Hepatocyte (in vitro differentiated cells): ENCODE measurements around the gene PEAR1. TPM values are rescaled to one million over a fixed set of nuclear protein-coding genes. Genes with fewer than 3 reads are reported as not detected.

Experiments
- DNase-seq: peaks from one replicate; pipeline ENCODE4 v3.0.0-alpha.2; 2016; ENCODE audit warnings: low spot score
- H2AFZ ChIP-seq: fragments of 200-600 bp; sonication (generic); 2 replicates; pipeline ENCODE4 v1.6.0; 2016; ENCODE audit warnings: antibody characterized with exemption, mild to moderate bottlenecking
- H3K27ac ChIP-seq: fragments of 200-600 bp; sonication (generic); 2 replicates; pipeline ENCODE4 v1.5.1; 2016; ENCODE audit warnings: mild to moderate bottlenecking
- H3K27me3 ChIP-seq: fragments of 200-600 bp; sonication (generic); 2 replicates; pipeline ENCODE4 v1.6.1; 2016
- H3K36me3 ChIP-seq: fragments of 200-600 bp; sonication (generic); replicated peaks from 2 replicates; pipeline ENCODE4 v1.5.1; 2016; ENCODE audit warnings: low read depth; ENCODE audit not compliant: insufficient read depth
- H3K4me1 ChIP-seq: fragments of 200-600 bp; sonication (generic); 2 replicates; pipeline ENCODE4 v1.5.1; 2016; ENCODE audit warnings: mild to moderate bottlenecking, moderate library complexity; ENCODE audit not compliant: insufficient read depth
- H3K4me2 ChIP-seq: fragments of 200-600 bp; sonication (generic); 2 replicates; pipeline ENCODE4 v1.6.0; 2016
- H3K4me3 ChIP-seq: fragments of 200-600 bp; sonication (generic); 2 replicates; pipeline ENCODE4 v1.5.1; 2016; ENCODE audit warnings: mild to moderate bottlenecking
- H3K79me2 ChIP-seq: fragments of 200-600 bp; sonication (generic); 2 replicates; pipeline ENCODE4 v1.6.0; 2017; ENCODE audit warnings: mild to moderate bottlenecking
- H3K9me2 ChIP-seq: fragments of 200-600 bp; sonication (generic); replicated peaks from 2 replicates; pipeline ENCODE4 v1.6.0; 2017; ENCODE audit warnings: mild to moderate bottlenecking; ENCODE audit not compliant: insufficient read depth
- H3K9me3 ChIP-seq: fragments of 200-600 bp; sonication (generic); 2 replicates; pipeline ENCODE4 v1.5.1; 2016; ENCODE audit warnings: low read depth, mild to moderate bottlenecking
- H4K20me1 ChIP-seq: fragments of 200-600 bp; sonication (generic); 2 replicates; pipeline ENCODE4 v1.6.0; 2016; ENCODE audit warnings: mild to moderate bottlenecking; ENCODE audit not compliant: insufficient read depth, poor library complexity, severe bottlenecking
- EZH2 ChIP-seq: fragments of 200-600 bp; sonication (generic); IDR thresholded peaks from 2 replicates; pipeline ENCODE4 v1.6.1; 2016; ENCODE audit warnings: antibody characterized with exemption, mild to moderate bottlenecking, borderline replicate concordance
- EZH2phosphoT487 ChIP-seq: fragments of 200-600 bp; sonication (generic); IDR thresholded peaks from one replicate; pipeline ENCODE4 v1.6.1; 2018; ENCODE audit warnings: antibody characterized with exemption, mild to moderate bottlenecking, low read depth, moderate library complexity; ENCODE audit not compliant: unreplicated experiment, severe bottlenecking
- WGBS: methylation state at CpG from one replicate; pipeline ENCODE4 v1.1.6; 2016; ENCODE audit warnings: low lambda C conversion rate; ENCODE audit errors: missing lambda C conversion rate; 5-methylcytosine and 5-hydroxymethylcytosine counted together
- polyA plus RNA-seq: library from polyadenylated mRNA; unstranded; fragments of >200 nt; fragmentation: Nextera tagmentation; extraction: Ambion mirVana; gene quantifications from 2 replicates; pipeline ENCODE4 v1.2.1, GENCODE V29; 2016
- total RNA-seq: library from RNA; depleted of rRNA; stranded (reverse); fragments of >200 nt; gene quantifications from 2 replicates; pipeline ENCODE4 v1.2.3, GENCODE V29; 2014
- TF ChIP-seq, protein P1 (sequence below): fragments of 200-600 bp; sonication (generic); IDR thresholded peaks from 2 replicates; pipeline ENCODE4 v1.5.1; 2016; ENCODE audit warnings: antibody characterized with exemption, mild to moderate bottlenecking; ENCODE audit not compliant: poor library complexity

Gene PEAR1
- total and polyA plus RNA-seq, 2 experiments from 2014 or later, result 5.3 to 6.3 TPM

DNA sequence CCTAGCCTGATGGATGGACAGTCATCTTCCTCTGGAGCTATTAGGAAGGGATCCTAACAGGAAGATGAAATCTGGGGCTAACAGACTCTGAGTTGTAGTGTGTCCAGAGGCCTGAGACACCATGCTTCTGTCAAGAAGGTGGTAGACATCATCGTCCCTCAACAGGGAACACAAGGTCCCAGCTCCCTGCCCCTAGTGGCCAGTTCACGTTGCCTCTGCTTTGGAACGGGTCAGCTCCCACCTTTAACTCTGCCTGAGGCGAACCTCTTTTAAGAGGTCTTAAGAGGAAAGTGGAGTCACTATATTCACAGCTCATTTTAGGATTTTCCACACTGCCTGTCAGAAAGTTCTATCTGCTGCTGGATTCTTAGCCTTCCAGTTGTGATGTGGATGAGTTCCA, 55.2 kb downstream of the PEAR1 start:
- WGBS, result 68% methylated on average over 4 of the region's 4 CpGs
- H3K36me3 ChIP-seq, result no peaks in the 10 kb centered on the region
- no peak for TF ChIP-seq EZH2phosphoT487
- TF ChIP-seq EZH2, result no peak
- TF ChIP-seq, protein P1, sequence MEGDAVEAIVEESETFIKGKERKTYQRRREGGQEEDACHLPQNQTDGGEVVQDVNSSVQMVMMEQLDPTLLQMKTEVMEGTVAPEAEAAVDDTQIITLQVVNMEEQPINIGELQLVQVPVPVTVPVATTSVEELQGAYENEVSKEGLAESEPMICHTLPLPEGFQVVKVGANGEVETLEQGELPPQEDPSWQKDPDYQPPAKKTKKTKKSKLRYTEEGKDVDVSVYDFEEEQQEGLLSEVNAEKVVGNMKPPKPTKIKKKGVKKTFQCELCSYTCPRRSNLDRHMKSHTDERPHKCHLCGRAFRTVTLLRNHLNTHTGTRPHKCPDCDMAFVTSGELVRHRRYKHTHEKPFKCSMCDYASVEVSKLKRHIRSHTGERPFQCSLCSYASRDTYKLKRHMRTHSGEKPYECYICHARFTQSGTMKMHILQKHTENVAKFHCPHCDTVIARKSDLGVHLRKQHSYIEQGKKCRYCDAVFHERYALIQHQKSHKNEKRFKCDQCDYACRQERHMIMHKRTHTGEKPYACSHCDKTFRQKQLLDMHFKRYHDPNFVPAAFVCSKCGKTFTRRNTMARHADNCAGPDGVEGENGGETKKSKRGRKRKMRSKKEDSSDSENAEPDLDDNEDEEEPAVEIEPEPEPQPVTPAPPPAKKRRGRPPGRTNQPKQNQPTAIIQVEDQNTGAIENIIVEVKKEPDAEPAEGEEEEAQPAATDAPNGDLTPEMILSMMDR, result no peak

DNA sequence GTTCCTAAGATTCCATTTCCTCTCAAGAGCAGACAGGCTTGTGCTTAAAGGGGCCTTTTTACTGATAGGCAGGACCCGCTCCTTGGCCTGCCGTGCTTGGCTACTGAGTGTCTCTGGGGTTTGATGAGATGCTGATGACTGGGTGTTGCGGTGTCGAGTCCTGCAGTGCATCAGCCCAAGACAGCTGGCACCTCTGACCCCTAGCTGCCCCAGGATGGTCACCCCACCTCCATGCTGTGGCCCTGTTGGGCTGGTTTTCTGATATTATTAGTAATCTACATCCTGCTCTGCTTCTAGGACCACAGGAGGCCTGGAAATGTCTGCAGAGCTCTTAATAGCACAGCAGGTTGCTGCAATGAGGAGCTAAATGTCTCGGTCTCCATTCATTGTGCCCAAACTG, 55.6 kb downstream of the PEAR1 start:
- H4K20me1 ChIP-seq, result no peaks in the 10 kb centered on the region
- no peak overlapping the region for H3K27ac ChIP-seq
- H3K9me2 ChIP-seq, result no peaks in the 10 kb centered on the region
- no peaks in the 10 kb centered on the region for H3K27me3 ChIP-seq
- TF ChIP-seq EZH2 (no peak), EZH2phosphoT487 (no peak)
- TF ChIP-seq, protein P1, result no peak
- H3K9me3 ChIP-seq, result no peaks in the 10 kb centered on the region
- H3K36me3 ChIP-seq, result no peaks in the 10 kb centered on the region
- H2AFZ ChIP-seq, result no peak overlapping the region
- no peak for DNase-seq
- H3K4me3 ChIP-seq, result no peak overlapping the region
- 81% methylated on average over 5 of the region's 5 CpGs for WGBS
- no peaks in the 10 kb centered on the region for H3K4me1 ChIP-seq
- no peak overlapping the region for H3K4me2 ChIP-seq
- H3K79me2 ChIP-seq, result no peaks in the 10 kb centered on the region

More for the DNA sequence above, 55.2 kb downstream of the PEAR1 start:
- Histone ChIP-seq H3K27ac (no peak overlapping the region), H3K4me3 (no peak overlapping the region), H3K4me1 (no peaks in the 10 kb centered on the region), H3K9me2 (no peaks in the 10 kb centered on the region), H4K20me1 (no peaks in the 10 kb centered on the region), H3K79me2 (no peaks in the 10 kb centered on the region), H3K27me3 (no peaks in the 10 kb centered on the region), H3K9me3 (no peaks in the 10 kb centered on the region), H3K4me2 (no peak overlapping the region), H2AFZ (no peak overlapping the region)
- DNase-seq, result no peak

GRCh38 chr1:156951371-156951770, 57.9 kb downstream of the PEAR1 start:
- no peak overlapping the region for H3K4me2 ChIP-seq
- H3K4me3 ChIP-seq, result no peak overlapping the region
- WGBS, result 98% methylated on average over 5 of the region's 5 CpGs
- no peaks in the 10 kb centered on the region for H3K36me3 ChIP-seq
- H3K79me2 ChIP-seq, result no peaks in the 10 kb centered on the region
- H3K9me3 ChIP-seq, result no peaks in the 10 kb centered on the region
- no peaks in the 10 kb centered on the region for H3K4me1 ChIP-seq
- TF ChIP-seq EZH2 (no peak), EZH2phosphoT487 (no peak)
- TF ChIP-seq, protein P1, result no peak
- H4K20me1 ChIP-seq, result no peaks in the 10 kb centered on the region
- H3K9me2 ChIP-seq, result no peaks in the 10 kb centered on the region
- H2AFZ ChIP-seq, result no peak overlapping the region
- no peaks in the 10 kb centered on the region for H3K27me3 ChIP-seq
- H3K27ac ChIP-seq, result no peak overlapping the region
- no peak for DNase-seq

GRCh38 chr1:156953571-156953970, 60.1 kb downstream of the PEAR1 start:
- WGBS, result 76% methylated on average over 2 of the region's 2 CpGs
- Histone ChIP-seq H3K4me2 (no peak overlapping the region), H3K4me1 (peaks cover 5% of the 10 kb centered on the region), H3K27ac (no peak overlapping the region), H2AFZ (no peak overlapping the region), H4K20me1 (no peaks in the 10 kb centered on the region), H3K9me2 (no peaks in the 10 kb centered on the region), H3K27me3 (no peaks in the 10 kb centered on the region), H3K36me3 (no peaks in the 10 kb centered on the region), H3K4me3 (no peak overlapping the region), H3K79me2 (no peaks in the 10 kb centered on the region), H3K9me3 (no peaks in the 10 kb centered on the region)
- no peak for DNase-seq
- no peak for TF ChIP-seq EZH2
- TF ChIP-seq, protein P1, result no peak
- TF ChIP-seq EZH2phosphoT487, result no peak
